Measurements from ENCODE around the gene OGFOD3.

DNA sequence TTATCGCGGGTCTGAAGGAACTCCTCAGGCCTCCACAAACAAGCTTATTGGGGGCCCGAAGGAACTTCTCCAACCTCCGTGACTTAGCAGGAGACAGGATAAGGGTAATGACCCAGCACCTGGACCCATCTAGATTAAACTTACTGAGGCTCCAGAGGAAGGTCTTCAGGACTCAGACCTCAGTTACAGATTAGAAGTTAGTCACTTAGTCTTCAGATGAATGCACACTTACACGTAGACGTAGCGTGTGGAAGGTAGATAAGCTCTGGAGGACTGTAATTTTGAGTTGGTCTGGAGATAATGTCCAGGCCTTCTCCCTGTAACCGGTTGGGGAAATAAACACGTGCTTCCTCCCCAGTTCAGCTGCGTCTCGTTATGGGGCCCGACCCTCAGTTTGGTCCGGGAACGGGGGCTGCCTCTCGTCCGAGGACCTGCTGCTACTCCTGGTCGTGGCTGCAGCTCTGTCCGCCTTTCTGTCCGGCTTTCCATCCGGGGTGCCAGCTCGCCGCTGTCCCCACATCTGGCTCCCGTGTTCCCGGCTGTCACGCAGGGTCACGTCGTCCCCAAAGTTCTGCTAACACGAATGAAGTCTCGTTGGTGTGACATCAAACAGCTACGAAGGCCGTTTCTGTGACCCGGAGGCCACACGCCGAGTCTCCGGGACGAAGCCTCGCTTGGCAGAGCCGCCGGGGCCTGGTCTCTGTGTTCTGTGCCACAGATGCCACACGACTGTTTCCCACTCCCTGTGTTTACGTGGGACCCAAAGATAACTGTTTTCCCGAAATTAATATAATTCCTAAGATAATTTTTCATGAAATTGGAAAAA is 73.0 kb downstream of the OGFOD3 start:
- TF ChIP-seq, protein P1, sequence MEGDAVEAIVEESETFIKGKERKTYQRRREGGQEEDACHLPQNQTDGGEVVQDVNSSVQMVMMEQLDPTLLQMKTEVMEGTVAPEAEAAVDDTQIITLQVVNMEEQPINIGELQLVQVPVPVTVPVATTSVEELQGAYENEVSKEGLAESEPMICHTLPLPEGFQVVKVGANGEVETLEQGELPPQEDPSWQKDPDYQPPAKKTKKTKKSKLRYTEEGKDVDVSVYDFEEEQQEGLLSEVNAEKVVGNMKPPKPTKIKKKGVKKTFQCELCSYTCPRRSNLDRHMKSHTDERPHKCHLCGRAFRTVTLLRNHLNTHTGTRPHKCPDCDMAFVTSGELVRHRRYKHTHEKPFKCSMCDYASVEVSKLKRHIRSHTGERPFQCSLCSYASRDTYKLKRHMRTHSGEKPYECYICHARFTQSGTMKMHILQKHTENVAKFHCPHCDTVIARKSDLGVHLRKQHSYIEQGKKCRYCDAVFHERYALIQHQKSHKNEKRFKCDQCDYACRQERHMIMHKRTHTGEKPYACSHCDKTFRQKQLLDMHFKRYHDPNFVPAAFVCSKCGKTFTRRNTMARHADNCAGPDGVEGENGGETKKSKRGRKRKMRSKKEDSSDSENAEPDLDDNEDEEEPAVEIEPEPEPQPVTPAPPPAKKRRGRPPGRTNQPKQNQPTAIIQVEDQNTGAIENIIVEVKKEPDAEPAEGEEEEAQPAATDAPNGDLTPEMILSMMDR (IDR thresholded peaks at IDR 0.05; ENCODE audit: borderline replicate concordance, extremely low read depth, low read length, poor library complexity, severe bottlenecking): no peak
- no peak for TF ChIP-seq EZH2 (IDR thresholded peaks at IDR 0.05; ENCODE audit: borderline replicate concordance, low read depth, low read length, severe bottlenecking)
